HCT116 (cell line): ENCODE results near the gene MCM9. TPM values are rescaled to one million over a fixed set of nuclear protein-coding genes. Genes with fewer than 3 reads are reported as not detected.

Experiments used
- ATAC-seq: fragments of 200-7000 bp; cut with Tn5 transposase; 2 replicates; pipeline ENCODE4 v1.9.1; 2020; ENCODE audit warnings: mild to moderate bottlenecking, moderate library complexity
- BruUV-seq: library from RNA; stranded (reverse); fragments of 400-500 nt; replicated peaks from 2 replicates; lab custom pipeline; 2021; lab: Mats Ljungman, UMichigan
- CTCF ChIA-PET: fragments of 300-600 bp; sonication (Branson Sonifier 250); formaldehyde crosslinking; loops from one replicate; lab custom pipeline; 2021; ENCODE audit warnings: antibody characterized with exemption; lab: Charles Lee
- POLR2A ChIA-PET: fragments of 300-600, 350-600 bp; sonication (Branson Sonifier 250); formaldehyde crosslinking; loops from one replicate; lab custom pipeline; 2021; ENCODE audit warnings: antibody characterized with exemption; lab: Charles Lee
- RAD21 ChIA-PET, 2 experiments: fragments of 300-600 bp; sonication (Branson Sonifier 250); formaldehyde crosslinking; loops; one replicate each; lab custom pipeline; 2023; ENCODE audit warnings: low total read pairs in 2 of 2; ENCODE audit not compliant: uncharacterized antibody in 2 of 2, unreplicated experiment in 2 of 2, low non-redundant PET in 1 of 2; lab: Charles Lee
- DNase-seq: peaks from one replicate; pipeline ENCODE4 v3.0.0-alpha.2; 2010; ENCODE audit warnings: low read depth, low spot score
- H2AFZ ChIP-seq: fragments of 200-600 bp; shearing (Covaris generic), sonication (generic); 2 replicates; pipeline ENCODE4 v1.6.1; 2017; ENCODE audit warnings: low read depth, mixed run types, mixed read lengths, antibody characterized with exemption, low read length; ENCODE audit not compliant: poor library complexity, severe bottlenecking
- H3K27ac ChIP-seq: 2 replicates; pipeline ENCODE4 v1.5.1; 2012; ENCODE audit warnings: low read depth, low read length
- H3K27me3 ChIP-seq: fragments of 200-600 bp; sonication (generic); 2 replicates; pipeline ENCODE4 v1.6.1; 2016; ENCODE audit warnings: mixed run types, low read length, mixed read lengths; ENCODE audit not compliant: insufficient read depth
- H3K36me3 ChIP-seq, 2 experiments: fragments of 200-500 bp in 1 of 2; fragments of 200-600 bp in 1 of 2; sonication (Bioruptor generic) in 1 of 2; sonication (generic) in 1 of 2; 2 replicates each; pipeline versions ENCODE4 v1.5.1 to v1.6.1; 2014 to 2016; ENCODE audit warnings: low read length in 2 of 2, inconsistent platforms in 1 of 2, mixed read lengths in 1 of 2, mixed run types in 1 of 2; ENCODE audit not compliant: insufficient read depth in 2 of 2, control insufficient read depth in 1 of 2
- H3K4me1 ChIP-seq, 2 experiments: fragments of 200-600 bp in 1 of 2; sonication (generic) in 1 of 2; 2 replicates each; pipeline versions ENCODE4 v1.5.1 to v1.6.1; 2012 to 2017; ENCODE audit warnings: low read length in 2 of 2, inconsistent platforms in 1 of 2, mild to moderate bottlenecking in 1 of 2, mixed read lengths in 1 of 2, mixed run types in 1 of 2, moderate library complexity in 1 of 2; ENCODE audit not compliant: insufficient read depth in 2 of 2, control insufficient read depth in 1 of 2
- H3K4me2 ChIP-seq: fragments of 200-600 bp; sonication (generic); 2 replicates; pipeline ENCODE4 v1.6.1; 2017; ENCODE audit warnings: mixed run types, low read length, mixed read lengths
- H3K4me3 ChIP-seq, 2 experiments: fragments of 200-600 bp in 1 of 2; sonication (generic) in 1 of 2; replicated peaks in 1 of 2; 2 replicates each; pipeline ENCODE4 v1.5.1; 2011 to 2016; ENCODE audit warnings: low read length in 2 of 2, control low read depth in 1 of 2, low read depth in 1 of 2, mild to moderate bottlenecking in 1 of 2, mixed read lengths in 1 of 2, mixed run types in 1 of 2
- H3K79me2 ChIP-seq: fragments of 200-600 bp; sonication (generic); 2 replicates; pipeline ENCODE4 v1.6.1; 2017; ENCODE audit warnings: mild to moderate bottlenecking, mixed run types, low read length, moderate library complexity, mixed read lengths; ENCODE audit not compliant: insufficient read depth
- H3K9ac ChIP-seq: fragments of 200-600 bp; sonication (generic); 2 replicates; pipeline ENCODE4 v1.6.1; 2016; ENCODE audit warnings: low read length, mixed read lengths
- H3K9me2 ChIP-seq: fragments of 200-600 bp; sonication (generic), shearing (Covaris generic); 2 replicates; pipeline ENCODE4 v1.6.1; 2017; ENCODE audit warnings: mixed run types, mild to moderate bottlenecking, moderate library complexity; ENCODE audit not compliant: insufficient read depth
- H3K9me3 ChIP-seq, 2 experiments: fragments of 200-500 bp in 1 of 2; fragments of 200-600 bp in 1 of 2; sonication (Bioruptor generic) in 1 of 2; sonication (generic) in 1 of 2; 2 replicates each; pipeline ENCODE4 v1.6.1; 2014 to 2017; ENCODE audit warnings: low read length in 2 of 2, mixed read lengths in 2 of 2, inconsistent platforms in 1 of 2, low read depth in 1 of 2, mild to moderate bottlenecking in 1 of 2, mixed run types in 1 of 2, moderate library complexity in 1 of 2; ENCODE audit not compliant: control insufficient read depth in 1 of 2, insufficient read depth in 1 of 2
- H4K20me1 ChIP-seq: fragments of 200-600 bp; sonication (generic), shearing (Covaris generic); 2 replicates; pipeline ENCODE4 v1.6.1; 2017; ENCODE audit warnings: mixed run types, mild to moderate bottlenecking, moderate library complexity; ENCODE audit not compliant: insufficient read depth
- ATF3 ChIP-seq: IDR thresholded peaks from 2 replicates; pipeline ENCODE4 v1.6.1; 2012
- CBX3 ChIP-seq: IDR thresholded peaks from 2 replicates; pipeline ENCODE4 v1.6.1; 2012; ENCODE audit warnings: low read depth
- EGR1 ChIP-seq: IDR thresholded peaks from 2 replicates; pipeline ENCODE4 v1.6.1; 2012; ENCODE audit warnings: low read depth
- ELF1 ChIP-seq: IDR thresholded peaks from 2 replicates; pipeline ENCODE4 v1.6.1; 2012; ENCODE audit warnings: low read depth, borderline replicate concordance
- EZH2 ChIP-seq: fragments of 200-600 bp; sonication (generic); IDR thresholded peaks from 2 replicates; pipeline ENCODE4 v1.6.1; 2017; ENCODE audit warnings: antibody characterized with exemption, mixed run types
- EZH2phosphoT487 ChIP-seq: fragments of 200-600 bp; IDR thresholded peaks from 2 replicates; pipeline ENCODE4 v1.6.1; 2018; ENCODE audit warnings: antibody characterized with exemption, borderline replicate concordance
- FOSL1 ChIP-seq: IDR thresholded peaks from 2 replicates; pipeline ENCODE4 v1.6.1; 2012; ENCODE audit warnings: low read depth
- POLR2A ChIP-seq: IDR thresholded peaks from 2 replicates; pipeline ENCODE4 v1.7.0; 2011; ENCODE audit warnings: borderline replicate concordance; ENCODE audit not compliant: insufficient read depth, insufficient read length; ENCODE audit errors: extremely low read depth
- POLR2AphosphoS5 ChIP-seq: IDR thresholded peaks from 2 replicates; pipeline ENCODE4 v1.6.1; 2011; ENCODE audit warnings: mild to moderate bottlenecking, low read depth, low read length, moderate library complexity
- RAD21 ChIP-seq: IDR thresholded peaks from 2 replicates; pipeline ENCODE4 v1.6.1; 2012; ENCODE audit warnings: low read depth, mild to moderate bottlenecking
- REST ChIP-seq: IDR thresholded peaks from 2 replicates; pipeline ENCODE4 v1.6.1; 2012; ENCODE audit warnings: low read depth
- SIN3A ChIP-seq: IDR thresholded peaks from 2 replicates; pipeline ENCODE4 v1.6.1; 2012; ENCODE audit warnings: low read depth
- SP1 ChIP-seq: IDR thresholded peaks from 2 replicates; pipeline ENCODE4 v1.6.1; 2012; ENCODE audit warnings: low read depth
- TCF7L2 ChIP-seq: IDR thresholded peaks from 2 replicates; pipeline ENCODE4 v1.7.0; 2011; ENCODE audit warnings: borderline replicate concordance, inconsistent platforms; ENCODE audit not compliant: insufficient read depth, insufficient read length; ENCODE audit errors: extremely low read depth
- ZFX ChIP-seq: fragments of 450-650 bp; IDR thresholded peaks from 2 replicates; pipeline ENCODE4 v1.6.1; 2017
- ZNF274 ChIP-seq: fragments of 200-500 bp; sonication (Bioruptor generic); IDR thresholded peaks from 2 replicates; pipeline ENCODE4 v1.6.1; 2014; ENCODE audit warnings: mild to moderate bottlenecking, low read depth, low read length, inconsistent platforms
- intact Hi-C: fragments of 100-400 bp; cut with micrococcal nuclease; formaldehyde crosslinking; loops from 2 replicates; pipeline ENCODE4 v1.10.0; 2022
- total RNA-seq: library from RNA; stranded (reverse); gene quantifications from one replicate; pipeline ENCODE4 v1.2.1, GENCODE V29; 2021; ENCODE audit not compliant: unreplicated experiment

MCM9 gene
- total RNA-seq, 1 experiment from 2014 or later, result 13.6 TPM

- ChIA-PET RAD21 (no interaction called here), CTCF (no interaction called here), POLR2A (no interaction called here)
- Histone ChIP-seq H3K27ac (no peak overlapping the region), H4K20me1 (no peaks in the 10 kb centered on the region), H3K4me3 (no peak overlapping the region), H3K9ac (no peak overlapping the region), H3K27me3 (no peaks in the 10 kb centered on the region), H3K9me2 (no peaks in the 10 kb centered on the region), H2AFZ (no peak overlapping the region), H3K9me3 (no peaks in the 10 kb centered on the region), H3K79me2 (peaks cover 16% of the 10 kb centered on the region; the same call in 1 of the 2 replicates), H3K4me2 (no peak overlapping the region), H3K36me3 (no peaks in the 10 kb centered on the region), H3K4me1 (peaks cover 4 to 9% of the 10 kb centered on the region in 2 experiments; a peak in 2 of 4 replicates)
- no TSS peak for BruUV-seq
- DNase-seq (no peak), ATAC-seq (no peak)
- intact Hi-C loops, result no loop called here
- TF ChIP-seq POLR2A (no peak), ZFX (no peak), SIN3A (no peak), EZH2 (no peak), ELF1 (no peak), RAD21 (no peak), EZH2phosphoT487 (no peak), TCF7L2 (no peak), POLR2AphosphoS5 (no peak), CBX3 (no peak), FOSL1 (no peak), REST (no peak), ZNF274 (no peak), ATF3 (no peak), SP1 (no peak), EGR1 (no peak)
Observed at GRCh38 chr6:118867181-118867580, 67.8 kb downstream of the MCM9 start.
